Activated B cell treated with CpG ODN at 0.5 μM for 24 hours (primary cell): ENCODE results near the gene KCNJ1. TPM values are rescaled to one million over a fixed set of nuclear protein-coding genes. Genes with fewer than 3 reads are reported as not detected.

Experiments used
- ATAC-seq: fragments of 200-7000 bp; cut with Tn5 transposase; one replicate; pipeline ENCODE4 v1.10.0; 2021; ENCODE audit warnings: low read depth, mild to moderate bottlenecking, moderate library complexity
- CTCF ChIA-PET: fragments of 350-600 bp; sonication (Branson Sonifier 250); formaldehyde crosslinking; loops from one replicate; lab custom pipeline; 2021; ENCODE audit warnings: antibody characterized with exemption; lab: Charles Lee
- POLR2A ChIA-PET: fragments of 350-600 bp; sonication (Branson Sonifier 250); formaldehyde crosslinking; loops from one replicate; lab custom pipeline; 2021; ENCODE audit warnings: antibody characterized with exemption; lab: Charles Lee
- DNase-seq: peaks from one replicate; pipeline ENCODE4 v3.0.0; 2022
- H3K27ac Mint-ChIP-seq: one replicate; pipeline ENCODE4 v1.8.0; 2020; ENCODE audit warnings: mixed read lengths
- H3K27me3 Mint-ChIP-seq: one replicate; pipeline ENCODE4 v1.8.0; 2021; ENCODE audit warnings: mixed read lengths
- H3K36me3 Mint-ChIP-seq: one replicate; pipeline ENCODE4 v1.8.0; 2021; ENCODE audit warnings: low read depth, mixed read lengths
- H3K4me1 Mint-ChIP-seq: one replicate; pipeline ENCODE4 v1.8.0; 2021; ENCODE audit warnings: mixed read lengths
- H3K4me3 Mint-ChIP-seq: one replicate; pipeline ENCODE4 v1.8.0; 2020; ENCODE audit warnings: mild to moderate bottlenecking, mixed read lengths
- H3K9me3 Mint-ChIP-seq: one replicate; pipeline ENCODE4 v1.8.0; 2020; ENCODE audit warnings: mixed read lengths
- CTCF ChIP-seq: fragments of 200-600 bp; IDR thresholded peaks from one replicate; pipeline ENCODE4 v1.8.0; 2022; ENCODE audit warnings: antibody characterized with exemption, mild to moderate bottlenecking
- intact Hi-C: fragments of 100-400 bp; cut with micrococcal nuclease; formaldehyde crosslinking; loops from one replicate; pipeline ENCODE4 v1.15.1; 2024
- total RNA-seq: library from RNA; stranded (reverse); gene quantifications from 2 replicates; pipeline ENCODE4 v1.2.3, GENCODE V29; 2022

Gene KCNJ1
- total RNA-seq, 1 donor from 2014 or later: not detected

- H3K4me3 Mint-ChIP-seq: no peak overlapping the region
- no peak for TF ChIP-seq CTCF
- peaks cover 63% of the 10 kb centered on the region for H3K27me3 Mint-ChIP-seq
- DNase-seq: no peak
- intact Hi-C loops: no loop called here
- ChIA-PET CTCF (interaction anchor here (1.5 to 4.0 kb wide), 2 partner anchors 22 to 74 kb away, joined by 4 to 18 read pairs; no protein-coding TSS in a partner anchor), POLR2A (no interaction called here)
- no peaks in the 10 kb centered on the region for H3K36me3 Mint-ChIP-seq
- no peak overlapping the region for H3K27ac Mint-ChIP-seq
- no peaks in the 10 kb centered on the region for H3K9me3 Mint-ChIP-seq
- no peak for ATAC-seq
- no peaks in the 10 kb centered on the region for H3K4me1 Mint-ChIP-seq
These were observed 15.4 kb upstream of the KCNJ1 start for GRCh38 chr11:128882451-128882850.

- ATAC-seq: no peak
- H3K27ac Mint-ChIP-seq: no peak overlapping the region
- no peak for DNase-seq
- CTCF ChIA-PET: interaction anchor here (0.9 to 4.0 kb wide), 5 partner anchors 9 to 75 kb away, joined by 3 to 18 read pairs (median 4); no protein-coding TSS in a partner anchor
- no peaks in the 10 kb centered on the region for H3K36me3 Mint-ChIP-seq
- intact Hi-C loops: no loop called here
- no peak for TF ChIP-seq CTCF
- H3K4me3 Mint-ChIP-seq: no peak overlapping the region
- no peaks in the 10 kb centered on the region for H3K4me1 Mint-ChIP-seq
- H3K9me3 Mint-ChIP-seq: no peaks in the 10 kb centered on the region
- peaks cover 62% of the 10 kb centered on the region for H3K27me3 Mint-ChIP-seq
- POLR2A ChIA-PET: no interaction called here
These were observed 14.1 kb upstream of the KCNJ1 start for GRCh38 chr11:128881221-128881620.

- ChIA-PET CTCF (interaction anchor here (1.4 to 4.0 kb wide), 2 partner anchors 71 to 77 kb away, joined by 3 to 18 read pairs; no protein-coding TSS in a partner anchor), POLR2A (no interaction called here)
- Mint-ChIP-seq H3K4me3 (no peak overlapping the region), H3K27me3 (peaks cover 56% of the 10 kb centered on the region), H3K9me3 (no peaks in the 10 kb centered on the region), H3K27ac (no peak overlapping the region), H3K36me3 (no peaks in the 10 kb centered on the region), H3K4me1 (no peaks in the 10 kb centered on the region)
- DNase-seq (no peak), ATAC-seq (no peak)
- intact Hi-C loops: no loop called here
- TF ChIP-seq CTCF: no peak
These were observed 12.7 kb upstream of the KCNJ1 start for GRCh38 chr11:128879817-128880216.

GRCh38 chr11:128878455-128878854, 11.4 kb upstream of the KCNJ1 start:
- ATAC-seq (no peak), DNase-seq (no peak)
- no peaks in the 10 kb centered on the region for H3K9me3 Mint-ChIP-seq
- H3K4me3 Mint-ChIP-seq: no peak overlapping the region
- intact Hi-C loops: no loop called here
- no peak overlapping the region for H3K27ac Mint-ChIP-seq
- H3K36me3 Mint-ChIP-seq: no peaks in the 10 kb centered on the region
- no peaks in the 10 kb centered on the region for H3K4me1 Mint-ChIP-seq
- peaks cover 53% of the 10 kb centered on the region for H3K27me3 Mint-ChIP-seq
- no peak for TF ChIP-seq CTCF
- ChIA-PET POLR2A (no interaction called here), CTCF (interaction anchor here (0.9 kb wide), 1 partner anchor 20 kb away, joined by 3 read pairs; no protein-coding TSS in a partner anchor)

GRCh38 chr11:128877726-128878125, 10.6 kb upstream of the KCNJ1 start:
- no peak for ATAC-seq
- H3K27ac Mint-ChIP-seq: no peak overlapping the region
- DNase-seq: no peak
- no peak for TF ChIP-seq CTCF
- no peaks in the 10 kb centered on the region for H3K9me3 Mint-ChIP-seq
- no peaks in the 10 kb centered on the region for H3K4me1 Mint-ChIP-seq
- intact Hi-C loops: no loop called here
- peaks cover 50% of the 10 kb centered on the region for H3K27me3 Mint-ChIP-seq
- CTCF ChIA-PET: no interaction called here
- no peak overlapping the region for H3K4me3 Mint-ChIP-seq
- no peaks in the 10 kb centered on the region for H3K36me3 Mint-ChIP-seq
- POLR2A ChIA-PET: no interaction called here
